Esophagus muscularis mucosa (tissue), 4 donors: ENCODE results near the gene ERLIN1. TPM values are rescaled to one million over a fixed set of nuclear protein-coding genes. Genes with fewer than 3 reads are reported as not detected.

ENCODE experiments used
- DNase-seq: peaks from one replicate; pipeline ENCODE4 v3.0.0-alpha.2; 2017; ENCODE audit errors: extremely low spot score
- H3K27ac ChIP-seq, 4 donors: fragments of 200-600 bp; sonication (generic); replicated peaks in 1 of 4; 1 replicate in 3 of 4; 2 replicates in 1 of 4; pipeline ENCODE4 v1.5.1; 2016 to 2019; ENCODE audit warnings: mild to moderate bottlenecking in 1 of 4
- H3K27me3 ChIP-seq, 4 donors: fragments of 200-600 bp; sonication (generic); one replicate each; pipeline versions ENCODE4 v1.5.1 to v1.6.0; 2016 to 2019
- H3K36me3 ChIP-seq, 4 donors: fragments of 200-600 bp; sonication (generic); one replicate each; pipeline ENCODE4 v1.5.1; 2016 to 2019
- H3K4me1 ChIP-seq, 4 donors: fragments of 200-600 bp; sonication (generic); one replicate each; pipeline ENCODE4 v1.5.1; 2016 to 2019
- H3K4me3 ChIP-seq, 4 donors: fragments of 200-600 bp; sonication (generic); 1 replicate in 2 of 4; 2 replicates in 2 of 4; pipeline ENCODE4 v1.5.1; 2016 to 2019; ENCODE audit warnings: mild to moderate bottlenecking in 4 of 4, moderate library complexity in 1 of 4
- H3K9me3 ChIP-seq, 4 donors: fragments of 200-600 bp; sonication (generic); 1 replicate in 3 of 4; 2 replicates in 1 of 4; pipeline ENCODE4 v1.5.1; 2016 to 2019
- EP300 ChIP-seq: sonication (generic); formaldehyde crosslinking; IDR thresholded peaks from one replicate; pipeline ENCODE4 v1.6.1; 2017; ENCODE audit warnings: antibody characterized with exemption
- POLR2A ChIP-seq: fragments of 450-650 bp; IDR thresholded peaks from one replicate; pipeline ENCODE4 v1.6.1; 2017; ENCODE audit warnings: antibody characterized with exemption, moderate library complexity, mild to moderate bottlenecking, low read depth
- POLR2AphosphoS5 ChIP-seq, 2 donors: sonication (generic); formaldehyde crosslinking; IDR thresholded peaks; one replicate each; pipeline ENCODE4 v1.6.1; 2017; ENCODE audit warnings: antibody characterized with exemption in 2 of 2
- WGBS: methylation state at CpG from one replicate; pipeline ENCODE4 v1.1.5; 2018; 5-methylcytosine and 5-hydroxymethylcytosine counted together
- intact Hi-C: fragments of 100-400 bp; cut with DNase I; formaldehyde crosslinking; loops from one replicate; pipeline ENCODE4 v1.15.1; 2023
- total RNA-seq, 4 donors: library from RNA; depleted of rRNA; stranded (reverse); fragments of >200 nt; gene quantifications; one replicate each; pipeline versions ENCODE4 v1.1.0 to v1.2.1, GENCODE V29; 2016
- TF ChIP-seq, protein P1 (sequence below), 3 experiments: fragments of 200-600 bp in 2 of 3; fragments of 450-650 bp in 1 of 3; sonication (generic) in 2 of 3; IDR thresholded peaks; one replicate each; pipeline ENCODE4 v1.5.1; 2017 to 2019; ENCODE audit warnings: antibody characterized with exemption in 3 of 3, mild to moderate bottlenecking in 2 of 3, moderate library complexity in 1 of 3

Gene ERLIN1
- total RNA-seq, 4 donors from 2014 or later = 8.3 to 14.4 (median 13.6) TPM

DNA sequence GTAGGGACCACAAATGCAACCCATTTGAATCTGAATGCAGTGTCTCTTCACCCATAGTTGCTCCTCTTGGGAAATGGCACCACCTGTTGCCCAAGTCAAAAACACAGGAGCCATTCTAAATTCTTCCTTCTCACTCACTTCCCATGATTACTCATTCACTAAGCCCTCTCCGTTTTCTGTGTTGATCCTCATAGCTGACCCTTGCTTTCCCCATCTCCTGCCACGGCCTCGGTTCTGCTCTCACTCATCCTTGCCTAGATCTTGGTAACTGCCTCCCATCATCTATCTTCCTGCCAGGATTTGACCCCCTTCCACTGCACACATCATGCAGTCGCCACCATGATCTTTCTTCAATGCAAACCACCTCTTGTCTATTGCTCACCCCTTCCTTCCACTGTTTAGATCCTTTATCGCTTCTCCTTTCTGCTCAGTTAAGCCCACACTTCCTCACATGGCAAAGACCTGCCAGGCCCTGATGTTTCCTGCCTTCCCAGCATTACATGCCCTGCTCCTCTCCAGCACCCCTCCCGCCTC, 85.1 kb downstream of the ERLIN1 start:
- TF ChIP-seq, protein P1, sequence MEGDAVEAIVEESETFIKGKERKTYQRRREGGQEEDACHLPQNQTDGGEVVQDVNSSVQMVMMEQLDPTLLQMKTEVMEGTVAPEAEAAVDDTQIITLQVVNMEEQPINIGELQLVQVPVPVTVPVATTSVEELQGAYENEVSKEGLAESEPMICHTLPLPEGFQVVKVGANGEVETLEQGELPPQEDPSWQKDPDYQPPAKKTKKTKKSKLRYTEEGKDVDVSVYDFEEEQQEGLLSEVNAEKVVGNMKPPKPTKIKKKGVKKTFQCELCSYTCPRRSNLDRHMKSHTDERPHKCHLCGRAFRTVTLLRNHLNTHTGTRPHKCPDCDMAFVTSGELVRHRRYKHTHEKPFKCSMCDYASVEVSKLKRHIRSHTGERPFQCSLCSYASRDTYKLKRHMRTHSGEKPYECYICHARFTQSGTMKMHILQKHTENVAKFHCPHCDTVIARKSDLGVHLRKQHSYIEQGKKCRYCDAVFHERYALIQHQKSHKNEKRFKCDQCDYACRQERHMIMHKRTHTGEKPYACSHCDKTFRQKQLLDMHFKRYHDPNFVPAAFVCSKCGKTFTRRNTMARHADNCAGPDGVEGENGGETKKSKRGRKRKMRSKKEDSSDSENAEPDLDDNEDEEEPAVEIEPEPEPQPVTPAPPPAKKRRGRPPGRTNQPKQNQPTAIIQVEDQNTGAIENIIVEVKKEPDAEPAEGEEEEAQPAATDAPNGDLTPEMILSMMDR (IDR thresholded peaks at IDR 0.05) = no peak
- TF ChIP-seq POLR2A (no peak), EP300 (no peak), POLR2AphosphoS5 (IDR thresholded peaks at IDR 0.05) (no peak)
- H3K9me3 ChIP-seq = peaks cover 0 to 4% (median 0%) of the 10 kb centered on the region in 4 donors
- no peak overlapping the region for H3K4me3 ChIP-seq
- no peaks in the 10 kb centered on the region for H3K27me3 ChIP-seq
- H3K27ac ChIP-seq = no peak overlapping the region
- H3K4me1 ChIP-seq = no peaks in the 10 kb centered on the region
- intact Hi-C loops = no loop called here
- no peak for DNase-seq
- 42% methylated on average over 6 of the region's 6 CpGs for WGBS
- no peaks in the 10 kb centered on the region for H3K36me3 ChIP-seq

Other genes with a start within 250 kb of the ERLIN1 start
- gene DNMBP, start 176.1 kb downstream of the ERLIN1 start, total RNA-seq = 10 to 100 TPM; 14.5 to 21.6 (median 17.4) TPM
- gene CPN1, start 104.2 kb downstream of the ERLIN1 start, total RNA-seq = not detected
- gene CHUK, start 43.6 kb upstream of the ERLIN1 start, total RNA-seq = 10 to 100 TPM; 16.8 to 25.7 (median 23.8) TPM
- gene CWF19L1, start 81.6 kb upstream of the ERLIN1 start, total RNA-seq = 10 to 100 TPM; 11.6 to 16.4 (median 12.4) TPM
- gene BLOC1S2, start 100.7 kb upstream of the ERLIN1 start, total RNA-seq = 10 to 100 TPM; 11.2 to 23.4 (median 17.5) TPM
- not detected for gene PKD2L1, start 144.2 kb upstream of the ERLIN1 start, total RNA-seq
- 10 to 100 TPM in 1 of 4 donors, 1 to 10 TPM in 3; 7.1 to 16.8 (median 9.1) TPM for gene SCD, start 161.2 kb upstream of the ERLIN1 start, total RNA-seq